ENCODE measurements around the gene ZNF513.
"Not testable (repeated sequence)": the region's sequence is repeated elsewhere in the genome, so short reads cannot be mapped to it uniquely, and the experiment has no call there.

Gene ZNF513

GRCh38 chr2:27380626-27381545 lies at the start of gene ZNF513:
Gene ZNF513, minus strand, starts transcription at chr2:27380734. Its CDS starts 208 bp downstream, at chr2:27380526.
- peak; percentile 84 for DNase-seq

GRCh38 chr2:27428978-27429541 lies 48.5 kb upstream of the ZNF513 start:
- DNase-seq = no peak

GRCh38 chr2:27428213-27428977 lies 47.9 kb upstream of the ZNF513 start, which contains the start of gene NRBP1:
Gene NRBP1, plus strand, starts transcription at chr2:27428631. Its CDS starts 4,643 bp downstream, at chr2:27433274.
- DNase-seq = peak; percentile 67

GRCh38 chr2:27427863-27428212 lies 47.3 kb upstream of the ZNF513 start:
- no peak for DNase-seq

GRCh38 chr2:27425039-27425438 lies 44.5 kb upstream of the ZNF513 start:
- not testable (repeated sequence) for DNase-seq

GRCh38 chr2:27422958-27423357 lies 42.4 kb upstream of the ZNF513 start:
- no peak for DNase-seq

GRCh38 chr2:27421660-27422250 lies 41.2 kb upstream of the ZNF513 start:
- no peak for DNase-seq

GRCh38 chr2:27420996-27421395 lies 40.5 kb upstream of the ZNF513 start:
- DNase-seq = no peak

- no peak for DNase-seq
Measured at GRCh38 chr2:27416151-27416550, 35.6 kb upstream of the ZNF513 start.

GRCh38 chr2:27412419-27413152 lies 32.1 kb upstream of the ZNF513 start:
- DNase-seq = no peak

GRCh38 chr2:27409321-27410073 lies 29.0 kb upstream of the ZNF513 start, which contains the start of gene PPM1G:
Gene PPM1G, minus strand, starts transcription at chr2:27409591. Its CDS starts 169 bp downstream, at chr2:27409422.
- peak; percentile 73 for DNase-seq

- no peak for DNase-seq
Measured at GRCh38 chr2:27408601-27409320, 28.2 kb upstream of the ZNF513 start.

- DNase-seq = peak; percentile 30
Measured at GRCh38 chr2:27407798-27408491, 27.4 kb upstream of the ZNF513 start.

GRCh38 chr2:27400348-27401135 lies 20.0 kb upstream of the ZNF513 start:
- no peak for DNase-seq

- no peak for DNase-seq
Measured at GRCh38 chr2:27398962-27399361, 18.4 kb upstream of the ZNF513 start.

GRCh38 chr2:27393225-27393624 lies 12.7 kb upstream of the ZNF513 start:
- DNase-seq = no peak

GRCh38 chr2:27390822-27391679 lies 10.5 kb upstream of the ZNF513 start:
- DNase-seq = no peak

- DNase-seq = no peak
Measured at GRCh38 chr2:27381577-27382181, 1.1 kb upstream of the ZNF513 start.
